K562 (cell line): ENCODE data around the gene PXMP2. TPM values are rescaled to one million over a fixed set of nuclear protein-coding genes. Genes with fewer than 3 reads are reported as not detected.

Experiments
- ATAC-seq: fragments of 200-7000 bp; cut with Tn5 transposase; 3 replicates; pipeline ENCODE4 v1.9.1; 2020; ENCODE audit warnings: moderate library complexity
- BruUV-seq: library from RNA; stranded (reverse); fragments of 400-500 nt; replicated peaks from 2 replicates; lab custom pipeline; 2021; lab: Mats Ljungman, UMichigan
- CTCF ChIA-PET: fragments of 300-600 bp; formaldehyde crosslinking; extraction: SDS; loops from one replicate; lab custom pipeline; 2021; ENCODE audit warnings: low intra/inter-chr PET ratio; lab: Yijun Ruan, JAX
- POLR2A ChIA-PET: fragments of 300-600, 350-650 bp; sonication (Branson Sonifier 250); formaldehyde crosslinking; extraction: SDS; loops from one replicate; lab custom pipeline; 2021; ENCODE audit warnings: antibody characterized with exemption, inconsistent platforms; lab: Yijun Ruan, JAX
- DNase-seq, 4 experiments: peaks; one replicate each; pipeline versions ENCODE4 v3.0.0 to v3.0.0-alpha.2; 2011 to 2018; ENCODE audit warnings: low spot score in 3 of 4, mixed read lengths in 3 of 4; ENCODE audit errors: extremely low read depth in 1 of 4
- FAIRE-seq: peaks from 2 replicates; lab custom pipeline; 2011; peaks lifted over from hg19 to GRCh38; lab: Jason Lieb, UNC
- H2AFZ ChIP-seq: 2 replicates; pipeline ENCODE4 v1.6.0; 2011; ENCODE audit warnings: low read depth, low read length, control low read depth, inconsistent platforms
- H3K27ac ChIP-seq: fragments of 200-600 bp; 3 replicates; pipeline ENCODE4 v1.8.0; 2011; ENCODE audit warnings: low read depth, mild to moderate bottlenecking, control low read depth, inconsistent platforms, low read length, moderate library complexity, mixed read lengths; ENCODE audit errors: extremely low read depth
- H3K27me3 ChIP-seq, 2 experiments: fragments of 300-600 bp in 1 of 2; 2 replicates in 1 of 2; 3 replicates in 1 of 2; pipeline versions ENCODE4 v1.6.0 to v1.8.0; 2011; ENCODE audit warnings: inconsistent platforms in 2 of 2, low read length in 2 of 2, mild to moderate bottlenecking in 1 of 2, mixed read lengths in 1 of 2, moderate library complexity in 1 of 2; ENCODE audit not compliant: control insufficient read depth in 2 of 2, insufficient read depth in 2 of 2
- H3K36me3 ChIP-seq: fragments of 300-600 bp; 3 replicates; pipeline ENCODE4 v1.8.0; 2011; ENCODE audit warnings: mild to moderate bottlenecking, low read length, inconsistent platforms; ENCODE audit not compliant: control insufficient read depth, insufficient read depth
- H3K4me1 ChIP-seq, 2 experiments: fragments of 200-600 bp in 1 of 2; replicated peaks in 1 of 2; 2 replicates in 1 of 2; 3 replicates in 1 of 2; pipeline versions ENCODE4 v1.5.1 to v1.8.0; 2011; ENCODE audit warnings: inconsistent platforms in 2 of 2, low read length in 2 of 2, mild to moderate bottlenecking in 1 of 2, mixed read lengths in 1 of 2, moderate library complexity in 1 of 2; ENCODE audit not compliant: control insufficient read depth in 2 of 2, insufficient read depth in 2 of 2
- H3K4me2 ChIP-seq: 2 replicates; pipeline ENCODE4 v1.6.1; 2011; ENCODE audit warnings: low read length, control low read depth, inconsistent platforms, mixed read lengths; ENCODE audit not compliant: insufficient read depth
- H3K4me3 ChIP-seq: fragments of 200-600 bp; sonication (generic), shearing (Covaris generic); 2 replicates; pipeline ENCODE4 v1.5.1; 2016; ENCODE audit warnings: control low read depth, inconsistent platforms
- H3K79me2 ChIP-seq: fragments of 200-600 bp; 3 replicates; pipeline ENCODE4 v1.8.0; 2011; ENCODE audit warnings: low read length, inconsistent platforms; ENCODE audit not compliant: control insufficient read depth, insufficient read depth
- H3K9ac ChIP-seq, 2 experiments: 2 replicates each; pipeline versions ENCODE4 v1.6.0 to v1.6.1; 2011; ENCODE audit warnings: low read depth in 2 of 2, low read length in 2 of 2, control low read depth in 1 of 2, inconsistent platforms in 1 of 2, mild to moderate bottlenecking in 1 of 2, mixed read lengths in 1 of 2; ENCODE audit not compliant: insufficient read depth in 1 of 2
- H3K9me1 ChIP-seq: one replicate; pipeline ENCODE4 v1.6.0; 2011; ENCODE audit warnings: inconsistent platforms, mild to moderate bottlenecking, low read length, moderate library complexity; ENCODE audit not compliant: control insufficient read depth, insufficient read depth
- H3K9me3 ChIP-seq: replicated peaks from 2 replicates; pipeline ENCODE4 v1.5.1; 2011; ENCODE audit warnings: low read depth, low read length, inconsistent platforms; ENCODE audit not compliant: control insufficient read depth, insufficient read depth
- H4K20me1 ChIP-seq: replicated peaks from 2 replicates; pipeline ENCODE4 v1.6.1; 2011; ENCODE audit warnings: low read length, inconsistent platforms, mixed read lengths; ENCODE audit not compliant: control insufficient read depth, insufficient read depth
- GMEB1 ChIP-seq: fragments of 250-450 bp; sonication (Bioruptor Pico); IDR thresholded peaks from 2 replicates; pipeline ENCODE4 v1.4.0; 2020; ENCODE audit warnings: mild to moderate bottlenecking
- HMGXB4 ChIP-seq: sonication (generic); formaldehyde crosslinking; IDR thresholded peaks from 2 replicates; pipeline ENCODE4 v1.8.1; 2023; ENCODE audit warnings: mild to moderate bottlenecking, missing genetic modification reagents
- WGBS: fragments of 100-300 bp; shearing (Covaris generic); methylation state at CpG from one replicate; pipeline ENCODE4 v1.1.6; 2016; ENCODE audit warnings: low coverage, mixed read lengths; ENCODE audit not compliant: insufficient coverage; ENCODE audit errors: missing lambda C conversion rate; 5-methylcytosine and 5-hydroxymethylcytosine counted together
- in situ Hi-C: fragments of 300-500 bp; cut with MboI; formaldehyde crosslinking; loops from 4 replicates; pipeline ENCODE4 v1.15.0; 2018; ENCODE audit warnings: inconsistent platforms, mixed read lengths
- intact Hi-C: fragments of 100-400 bp; cut with micrococcal nuclease; formaldehyde crosslinking; loops from 2 replicates; pipeline ENCODE4 v1.14.2; 2022
- polyA plus RNA-seq, 8 experiments: library from polyadenylated mRNA; depleted of rRNA in 4 of 8; stranded (reverse) in 5 of 8; unstranded in 3 of 8; fragments of >200 nt; fragmentation: Nextera tagmentation in 2 of 8; fragmentation: Illumina TruSeq in 1 of 8; extraction: Ambion mirVana in 2 of 8; extraction: Trizol in 1 of 8; gene quantifications; 2 replicates each; pipeline versions ENCODE4 v1.2.1 to v1.2.3, GENCODE V29; 2011 to 2014; ENCODE audit warnings: inconsistent platforms in 1 of 8, missing spikeins in 1 of 8
- total RNA-seq, 7 experiments: library from RNA; depleted of rRNA in 6 of 7; stranded (reverse); fragments of >200 nt in 6 of 7; fragmentation: Illumina TruSeq in 2 of 7; extraction: Trizol in 2 of 7; gene quantifications; 2 replicates each; pipeline versions ENCODE4 v1.2.1 to v1.2.3, GENCODE V29; 2011 to 2021; ENCODE audit warnings: low replicate concordance in 1 of 7

The PXMP2 gene
- total and polyA plus RNA-seq, 9 of the 15 experiments (the other 6 are each of a cell fraction or from before 2014, with no cell fraction given), result 3.0 to 66.1 (median 44.7) TPM

- Histone ChIP-seq H3K4me1 (peaks cover 0 to 7% of the 10 kb centered on the region in 2 experiments; a peak in 2 of 5 replicates), H3K4me3 (no peak overlapping the region), H3K9me1 (no peaks in the 10 kb centered on the region), H3K79me2 (no peaks in the 10 kb centered on the region), H3K36me3 (peaks cover 79% of the 10 kb centered on the region), H3K27ac (no peak overlapping the region), H3K27me3 (no peaks in the 10 kb centered on the region), H3K4me2 (no peak overlapping the region), H3K9ac (no peak overlapping the region), H2AFZ (no peak overlapping the region), H3K9me3 (no peaks in the 10 kb centered on the region), H4K20me1 (no peaks in the 10 kb centered on the region)
- ChIA-PET CTCF (no interaction called here), POLR2A (interaction anchor here (0.6 kb wide), 1 partner anchor 9 kb away, joined by 3 read pairs; no protein-coding TSS in a partner anchor)
- no peak for TF ChIP-seq HMGXB4 (CRISPR knock-in tag)
- TF ChIP-seq GMEB1 (CRISPR knock-in tag), result no peak
- no peak for FAIRE-seq
- 91% methylated on average over 10 of the region's 10 CpGs for WGBS
- intact Hi-C loops, result no loop called here
- no peak for ATAC-seq
- no TSS peak for BruUV-seq
- DNase-seq, result no peak
- in situ Hi-C loops, result no loop called here
These were observed 12.9 kb downstream of the PXMP2 start for GRCh38 chr12:132700212-132700822.
